HG03045 (cell line): Measurements from ENCODE around the gene ADAMTS2.
"Not testable (repeated sequence)": the region's sequence is repeated elsewhere in the genome, so short reads cannot be mapped to it uniquely, and the experiment has no call there.

ENCODE experiments used
- ATAC-seq: cut with Tn5 transposase; IDR thresholded peaks from one replicate; pipeline ENCODE4 v1.9.1; 2021; ENCODE audit warnings: mild to moderate bottlenecking, moderate library complexity; ENCODE audit not compliant: unreplicated experiment

Gene ADAMTS2

GRCh38 chr5:179284751-179285631 is 60.3 kb downstream of the ADAMTS2 start:
- no peak for ATAC-seq

DNA sequence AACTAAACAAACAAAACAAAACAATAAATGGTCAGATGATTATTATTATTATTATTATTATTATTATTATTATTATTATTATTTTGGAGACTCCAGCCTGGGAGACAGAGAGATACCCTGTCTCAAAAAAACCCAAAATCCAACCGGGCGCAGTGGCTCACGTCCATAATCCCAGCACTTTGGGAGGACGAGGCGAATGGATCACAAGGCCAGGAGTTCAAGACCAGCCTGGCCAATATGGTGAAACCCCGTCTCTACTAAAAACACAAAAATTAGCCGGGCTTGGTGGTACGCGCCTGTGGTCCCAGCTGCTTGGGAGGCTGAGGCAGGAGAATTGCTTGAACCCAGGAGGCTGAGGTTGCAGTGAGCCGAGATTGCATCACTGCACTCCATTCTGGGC is 61.4 kb downstream of the ADAMTS2 start:
- ATAC-seq, result not testable (repeated sequence)

DNA sequence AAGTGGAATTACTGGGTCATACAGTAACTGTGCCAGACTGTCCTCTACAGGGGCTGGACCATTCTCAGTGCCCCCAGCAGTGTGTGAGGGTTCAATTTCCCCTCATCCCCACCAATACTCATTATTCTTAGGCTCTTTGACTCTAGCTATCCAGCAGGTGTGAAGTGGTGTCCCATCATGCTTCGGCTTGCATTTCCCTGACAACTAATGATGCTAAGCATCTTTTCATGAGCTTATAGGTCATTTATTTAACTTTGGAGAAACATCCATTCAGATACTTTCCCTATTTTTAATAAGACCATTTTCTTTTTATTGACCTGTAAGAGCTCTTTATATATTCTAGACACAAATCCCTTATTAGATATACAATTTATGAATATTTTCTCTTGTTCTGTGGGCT is 63.6 kb downstream of the ADAMTS2 start:
- ATAC-seq, result no peak

DNA sequence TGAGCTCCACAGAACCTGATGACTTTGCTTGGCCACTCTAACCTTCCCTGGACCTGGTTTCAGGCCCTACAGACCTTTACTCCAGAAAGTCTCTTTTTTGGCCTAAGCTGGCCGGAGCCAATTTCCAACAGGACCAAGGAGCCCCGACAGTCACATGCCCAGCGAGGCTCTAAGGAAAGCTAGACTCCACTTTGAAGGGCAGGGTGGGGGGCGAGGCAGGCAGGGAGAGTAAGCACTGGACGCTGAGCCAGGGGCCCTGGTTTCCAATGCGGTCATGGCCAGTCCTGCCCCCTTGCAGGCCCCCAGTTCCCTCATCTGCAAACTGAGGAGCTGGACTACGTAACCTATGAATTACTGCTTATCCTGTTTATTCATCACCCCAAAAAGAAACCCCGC is 65.2 kb downstream of the ADAMTS2 start:
- ATAC-seq, result no peak

DNA sequence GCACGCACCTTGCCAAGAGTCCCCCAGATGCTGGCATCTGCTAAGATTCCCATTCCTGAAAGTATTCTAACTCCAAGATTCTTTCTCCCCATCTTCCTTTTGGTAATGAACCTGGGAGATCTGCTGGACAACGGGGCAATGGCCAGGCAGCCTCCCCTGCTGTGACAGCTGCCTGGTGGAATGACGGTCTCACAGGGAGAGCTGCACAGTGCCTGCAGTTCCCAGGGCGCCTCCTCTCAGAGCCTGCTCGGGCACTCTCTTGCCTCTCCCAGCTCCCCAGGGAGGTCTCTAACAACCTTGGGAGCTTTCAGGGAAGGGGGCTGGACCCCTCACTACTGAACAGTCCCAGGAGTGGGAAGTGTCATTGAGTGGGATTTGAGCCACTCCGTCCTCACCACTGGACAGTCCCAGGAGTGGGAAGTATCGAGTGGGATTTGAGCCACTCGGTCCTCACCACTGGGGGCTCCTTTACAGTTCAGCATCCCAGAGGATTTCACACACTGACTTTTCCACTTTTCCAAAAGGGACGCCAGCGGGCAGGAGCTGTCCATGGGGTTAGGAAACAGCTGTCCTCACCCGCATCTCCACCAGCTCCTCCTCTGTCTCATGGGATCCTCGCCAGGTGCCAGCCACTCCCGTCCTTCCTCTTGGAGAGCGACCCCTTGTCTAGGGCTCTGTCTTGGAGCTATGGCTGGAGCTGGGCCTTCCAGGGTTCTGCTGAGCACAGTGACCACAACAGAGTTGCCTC is 65.7 kb downstream of the ADAMTS2 start:
- ATAC-seq, result no peak

DNA sequence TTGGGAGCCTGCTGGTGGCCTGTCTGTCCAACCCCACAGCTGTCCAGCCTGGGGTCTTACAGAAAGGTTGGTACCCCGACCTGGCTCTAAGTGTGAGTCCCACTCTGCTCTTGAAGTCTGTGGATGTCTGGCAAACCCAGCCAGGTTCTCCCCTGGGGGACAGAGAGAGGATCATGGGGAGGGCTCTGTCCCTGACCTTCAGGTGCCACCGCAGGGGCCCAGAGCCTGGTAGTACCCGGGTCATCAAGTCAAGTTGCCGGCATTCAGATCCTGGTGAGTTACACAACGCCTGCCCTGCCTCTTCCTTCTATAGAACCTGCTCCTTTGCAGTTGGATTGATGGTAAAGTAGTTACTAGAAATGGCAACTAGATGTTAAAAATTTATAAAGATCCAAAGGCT is 66.7 kb downstream of the ADAMTS2 start:
- ATAC-seq, result no peak

- no peak for ATAC-seq
Observed at GRCh38 chr5:179278119-179278518, 67.1 kb downstream of the ADAMTS2 start.

GRCh38 chr5:179276838-179277395 is 68.3 kb downstream of the ADAMTS2 start:
- ATAC-seq, result no peak

DNA sequence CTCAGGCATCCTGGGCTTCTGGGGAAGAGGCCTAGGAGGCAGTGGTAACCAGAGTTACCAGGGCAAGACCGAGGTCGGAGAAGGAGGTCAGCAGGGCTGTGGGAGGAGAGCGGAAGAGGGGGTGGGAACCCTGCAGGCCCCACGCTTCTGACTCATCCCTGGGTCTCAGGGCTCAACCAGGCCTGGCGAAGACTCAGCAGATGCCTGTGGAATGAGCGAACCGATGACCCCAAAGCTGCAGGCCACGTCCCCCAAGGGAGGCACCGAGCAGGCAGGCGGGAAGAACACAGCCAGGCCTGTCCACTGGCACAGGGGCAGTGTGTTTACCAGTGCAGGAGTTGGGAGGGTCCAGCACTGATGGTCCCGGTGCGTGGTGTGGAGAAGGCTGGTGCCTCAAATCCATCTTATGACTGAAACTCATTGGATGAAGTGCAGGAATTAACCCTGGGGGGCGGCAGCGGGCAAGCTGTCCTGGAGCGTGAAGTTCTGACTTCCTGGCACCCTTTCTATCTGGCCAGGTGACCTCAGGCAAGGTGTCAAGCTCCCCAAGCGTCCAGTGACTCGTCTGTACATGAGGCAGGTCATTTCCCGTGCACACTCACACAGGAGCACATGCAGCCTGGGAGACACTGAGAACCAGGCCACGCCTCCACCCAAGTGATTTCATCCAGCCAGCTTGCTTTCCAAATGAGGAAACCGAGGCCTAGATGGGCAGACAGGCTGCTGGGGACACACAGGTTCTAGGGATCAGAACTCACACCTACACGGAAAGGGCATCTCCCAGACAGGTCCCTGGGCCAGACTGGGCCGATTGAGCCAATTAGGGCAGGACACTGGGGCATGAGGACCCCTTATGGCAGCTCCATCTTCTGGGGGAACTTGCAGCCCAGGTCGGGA is 69.1 kb downstream of the ADAMTS2 start:
- ATAC-seq, result no peak

DNA sequence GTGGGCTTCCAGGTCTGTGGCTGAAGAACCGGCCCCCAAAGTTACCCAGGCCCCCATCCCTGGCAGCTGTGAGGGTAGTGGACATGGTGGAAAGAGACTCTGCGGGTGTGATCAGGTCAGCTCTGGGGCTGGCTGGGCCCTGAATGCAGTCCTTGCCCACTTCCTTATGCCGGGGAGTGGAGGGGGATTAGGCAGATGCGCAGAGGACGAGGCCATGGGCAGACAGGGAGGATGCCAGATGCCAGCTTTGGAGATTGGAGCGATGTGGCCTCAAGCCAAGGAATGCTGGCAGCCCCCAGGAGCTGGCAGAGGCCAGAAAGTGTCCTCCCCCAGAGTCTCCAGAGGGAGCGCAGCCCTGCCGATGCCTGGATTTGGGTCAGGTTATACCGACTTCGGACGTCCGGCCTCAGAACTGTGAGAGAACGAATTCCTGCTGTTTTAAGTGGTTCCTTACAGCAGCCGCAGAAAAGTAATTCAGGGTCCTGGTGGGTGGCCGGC is 69.8 kb downstream of the ADAMTS2 start:
- no peak for ATAC-seq

DNA sequence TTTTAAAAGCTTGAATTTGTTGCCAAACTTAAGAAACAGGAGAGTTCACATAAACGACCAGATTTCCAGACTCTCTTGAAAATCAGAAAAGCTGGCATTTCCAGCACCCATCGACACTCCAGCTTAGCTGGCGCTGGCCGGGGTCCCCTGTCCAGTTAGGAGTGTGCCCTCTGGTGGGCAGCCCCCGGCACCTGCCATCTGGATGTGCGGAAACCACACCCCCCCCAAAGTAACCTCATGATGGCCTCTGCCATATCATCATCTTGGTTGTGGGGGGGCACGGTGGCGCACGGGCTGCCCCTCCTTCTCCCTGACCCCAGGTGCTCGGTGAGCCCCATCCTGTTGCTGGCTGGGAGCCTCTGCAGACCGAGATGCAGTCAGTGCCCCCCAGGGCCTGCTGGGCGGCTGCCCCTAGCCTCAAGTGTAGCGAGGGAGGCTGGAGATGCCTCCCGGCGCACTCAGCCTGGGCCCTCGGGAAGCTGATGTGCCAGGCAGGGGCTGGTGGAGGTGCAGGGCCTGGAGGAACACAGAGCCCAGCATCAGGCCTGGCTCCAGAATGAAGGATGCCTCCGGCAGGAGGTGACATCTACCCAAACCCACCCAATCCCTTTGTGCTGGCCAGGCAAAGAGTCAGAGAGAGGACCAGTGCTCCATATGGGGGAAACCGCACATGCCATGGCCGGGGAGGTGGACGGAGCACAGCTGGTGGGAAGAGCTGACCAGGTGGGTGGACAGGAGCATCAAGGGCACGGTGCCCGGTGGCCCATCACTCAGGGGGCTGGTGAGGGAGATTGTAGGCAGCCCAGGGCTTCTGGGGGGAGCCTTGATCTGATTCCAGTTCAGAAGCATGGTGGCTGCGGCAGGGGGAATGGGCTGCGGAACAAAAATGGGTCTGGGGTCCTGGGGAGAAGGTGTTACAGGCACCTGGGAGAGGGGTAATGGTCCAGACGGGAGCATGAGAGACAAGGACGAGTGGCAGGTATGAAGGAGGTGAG is 70.6 kb downstream of the ADAMTS2 start:
- ATAC-seq, result no peak

DNA sequence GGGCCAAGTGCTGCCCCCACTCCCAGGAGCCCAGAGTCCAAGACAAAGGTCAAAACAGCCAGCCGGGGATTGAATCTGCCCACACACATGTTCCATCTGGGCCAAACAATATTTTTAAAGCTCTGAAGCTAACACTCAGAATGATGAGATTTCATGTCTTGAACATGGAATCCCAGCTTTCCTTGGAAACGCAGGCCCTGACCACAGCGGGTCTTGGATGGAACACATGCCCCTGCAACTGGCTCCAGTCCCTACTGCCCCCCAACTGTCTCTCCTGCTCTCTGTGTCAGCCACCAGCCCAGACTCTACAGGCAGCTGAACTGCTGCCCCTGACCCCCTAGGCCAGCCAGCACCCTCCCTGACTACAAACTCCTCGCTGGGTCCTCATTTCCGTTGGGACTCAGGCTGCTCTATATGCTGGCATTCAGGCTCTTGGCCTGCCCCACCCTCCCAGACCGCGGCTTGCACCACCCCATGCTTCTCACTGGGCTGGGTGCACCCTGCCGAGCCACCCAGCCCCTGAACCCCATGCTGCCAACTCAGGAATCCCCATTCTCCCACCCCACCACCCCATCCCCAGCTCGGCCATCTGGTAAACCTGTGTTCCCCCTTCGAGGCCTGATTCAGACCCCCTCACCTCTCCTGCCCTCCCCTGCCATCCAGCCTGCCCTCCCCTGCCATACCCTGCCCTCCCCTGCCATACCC is 71.7 kb downstream of the ADAMTS2 start:
- no peak for ATAC-seq

GRCh38 chr5:179273073-179273435 is 72.2 kb downstream of the ADAMTS2 start:
- ATAC-seq, result no peak

DNA sequence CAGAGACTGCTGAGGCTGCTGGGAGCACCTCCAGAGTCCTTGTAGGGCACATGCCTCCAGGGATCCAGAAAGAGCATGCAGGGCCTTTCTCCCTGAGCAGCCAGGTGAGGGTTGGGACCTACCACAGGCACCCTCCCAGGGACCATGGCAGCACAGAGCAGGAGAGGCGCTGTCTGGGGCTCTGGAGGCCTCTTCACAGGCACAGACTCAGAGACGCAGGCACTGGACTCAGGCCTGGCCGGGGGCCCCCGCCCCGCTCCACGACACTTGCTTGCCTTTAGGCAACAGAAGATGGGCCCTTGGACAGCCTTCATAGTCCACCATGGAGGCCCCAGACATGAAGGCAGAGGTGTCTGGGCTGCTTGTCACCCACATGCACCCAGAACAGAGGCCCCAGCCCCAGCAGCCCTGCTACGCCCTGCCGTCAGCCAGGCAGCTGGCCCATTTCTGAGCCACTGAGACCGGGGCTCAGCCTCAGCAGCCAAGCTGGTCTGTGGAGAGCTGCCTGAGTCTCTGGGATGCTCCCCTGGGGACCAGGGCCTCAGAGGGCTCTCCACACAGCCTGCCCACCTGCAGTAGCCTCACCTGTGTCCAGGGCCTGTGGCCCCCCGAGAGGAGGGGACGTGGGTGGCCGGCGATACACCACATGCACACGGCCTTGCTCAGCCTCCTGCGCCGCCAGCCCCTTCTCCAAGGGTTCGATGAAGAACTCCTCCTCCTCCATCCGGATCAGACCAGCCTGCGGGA is 72.8 kb downstream of the ADAMTS2 start:
- ATAC-seq, result no peak

- ATAC-seq, result no peak
Observed at GRCh38 chr5:179271821-179272325, 73.4 kb downstream of the ADAMTS2 start.

GRCh38 chr5:179271428-179271734 is 73.9 kb downstream of the ADAMTS2 start:
- ATAC-seq, result no peak

GRCh38 chr5:179270581-179271427 is 74.5 kb downstream of the ADAMTS2 start:
- ATAC-seq, result no peak
